ENCODE measurements around the gene CRIM1.

The CRIM1 gene

GRCh38 chr2:36403675-36404230, 48.2 kb downstream of the CRIM1 start:
- no peak for TF ChIP-seq CTCF (IDR thresholded peaks at IDR 0.05; ENCODE audit: control insufficient read depth, extremely low read depth, insufficient read depth)
- DNase-seq (ENCODE audit: low read depth): no peak
- H3K4me3 ChIP-seq (ENCODE audit: low read depth, low read length): no peak overlapping the region

GRCh38 chr2:36404318-36404717, 48.7 kb downstream of the CRIM1 start:
- no peak for TF ChIP-seq CTCF (IDR thresholded peaks at IDR 0.05; ENCODE audit: control insufficient read depth, extremely low read depth, insufficient read depth)
- DNase-seq (ENCODE audit: low read depth): no peak
- no peak overlapping the region for H3K4me3 ChIP-seq (ENCODE audit: low read depth, low read length)

GRCh38 chr2:36404754-36405153, 49.2 kb downstream of the CRIM1 start:
- TF ChIP-seq CTCF (IDR thresholded peaks at IDR 0.05; ENCODE audit: control insufficient read depth, extremely low read depth, insufficient read depth): no peak
- DNase-seq (ENCODE audit: low read depth): no peak
- no peak overlapping the region for H3K4me3 ChIP-seq (ENCODE audit: low read depth, low read length)

GRCh38 chr2:36405183-36405582, 49.6 kb downstream of the CRIM1 start:
- DNase-seq (ENCODE audit: low read depth): no peak
- TF ChIP-seq CTCF (IDR thresholded peaks at IDR 0.05; ENCODE audit: control insufficient read depth, extremely low read depth, insufficient read depth): no peak
- no peak overlapping the region for H3K4me3 ChIP-seq (ENCODE audit: low read depth, low read length)

- no peak for DNase-seq (ENCODE audit: low read depth)
- H3K4me3 ChIP-seq (ENCODE audit: low read depth, low read length): no peak overlapping the region
- no peak for TF ChIP-seq CTCF (IDR thresholded peaks at IDR 0.05; ENCODE audit: control insufficient read depth, extremely low read depth, insufficient read depth)
Observed at GRCh38 chr2:36406296-36406695, 50.7 kb downstream of the CRIM1 start.

GRCh38 chr2:36407413-36407812, 51.8 kb downstream of the CRIM1 start:
- TF ChIP-seq CTCF (IDR thresholded peaks at IDR 0.05; ENCODE audit: control insufficient read depth, extremely low read depth, insufficient read depth): no peak
- H3K4me3 ChIP-seq (ENCODE audit: low read depth, low read length): no peak overlapping the region
- peak; percentile 32 for DNase-seq (ENCODE audit: low read depth)

- H3K4me3 ChIP-seq (ENCODE audit: low read depth, low read length): no peak overlapping the region
- DNase-seq (ENCODE audit: low read depth): no peak
- no peak for TF ChIP-seq CTCF (IDR thresholded peaks at IDR 0.05; ENCODE audit: control insufficient read depth, extremely low read depth, insufficient read depth)
Observed at GRCh38 chr2:36408198-36408703, 52.7 kb downstream of the CRIM1 start.

Data from LNCaP clone FGC (cell line).